ENCODE results near the gene ELOVL6. TPM values are rescaled to one million over a fixed set of nuclear protein-coding genes. Genes with fewer than 3 reads are reported as not detected.

The ELOVL6 gene
- total and polyA plus RNA-seq, 4 donors = 19.5 to 38.8 (median 37.5) TPM

DNA sequence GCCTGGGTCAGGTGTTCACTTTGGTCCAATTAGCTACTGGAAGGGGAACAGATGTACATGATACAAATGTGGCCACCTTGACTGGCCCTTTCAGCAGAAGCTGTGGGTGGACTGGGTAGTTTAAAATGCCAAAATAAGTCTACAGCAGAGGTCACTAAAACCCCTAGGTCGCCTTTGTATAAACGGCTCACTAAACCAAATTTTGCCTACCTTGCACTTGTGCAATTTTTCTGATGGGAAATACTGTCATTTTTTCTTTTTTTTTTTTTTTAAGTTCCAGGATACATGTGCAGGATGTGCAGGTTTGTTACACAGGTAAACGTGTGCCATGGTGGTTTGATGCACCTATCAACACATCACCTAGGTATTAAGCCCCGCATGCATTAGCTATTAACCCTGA is 176.0 kb downstream of the ELOVL6 start:
- TF ChIP-seq RAD21 (IDR thresholded peaks at IDR 0.05) (no peak), ZBTB33 (IDR thresholded peaks at IDR 0.05) (no peak), EGR1 (IDR thresholded peaks at IDR 0.05; ENCODE audit: low read depth in 2 of 2) (no peak), YY1 (IDR thresholded peaks at IDR 0.05) (no peak), RXRA (IDR thresholded peaks at IDR 0.05) (no peak), HNF4A (conservative IDR thresholded peaks at IDR 0.05) (no peak), HNF4G (IDR thresholded peaks at IDR 0.05) (no peak), FOXA1 (IDR thresholded peaks at IDR 0.05) (no peak), CTCF (IDR thresholded peaks at IDR 0.05; ENCODE audit: low read depth, low read length, missing input control) (no peak)
- TF ChIP-seq, protein P1, sequence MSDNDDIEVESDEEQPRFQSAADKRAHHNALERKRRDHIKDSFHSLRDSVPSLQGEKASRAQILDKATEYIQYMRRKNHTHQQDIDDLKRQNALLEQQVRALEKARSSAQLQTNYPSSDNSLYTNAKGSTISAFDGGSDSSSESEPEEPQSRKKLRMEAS (IDR thresholded peaks at IDR 0.05) = no peak
- TF ChIP-seq, protein P2, sequence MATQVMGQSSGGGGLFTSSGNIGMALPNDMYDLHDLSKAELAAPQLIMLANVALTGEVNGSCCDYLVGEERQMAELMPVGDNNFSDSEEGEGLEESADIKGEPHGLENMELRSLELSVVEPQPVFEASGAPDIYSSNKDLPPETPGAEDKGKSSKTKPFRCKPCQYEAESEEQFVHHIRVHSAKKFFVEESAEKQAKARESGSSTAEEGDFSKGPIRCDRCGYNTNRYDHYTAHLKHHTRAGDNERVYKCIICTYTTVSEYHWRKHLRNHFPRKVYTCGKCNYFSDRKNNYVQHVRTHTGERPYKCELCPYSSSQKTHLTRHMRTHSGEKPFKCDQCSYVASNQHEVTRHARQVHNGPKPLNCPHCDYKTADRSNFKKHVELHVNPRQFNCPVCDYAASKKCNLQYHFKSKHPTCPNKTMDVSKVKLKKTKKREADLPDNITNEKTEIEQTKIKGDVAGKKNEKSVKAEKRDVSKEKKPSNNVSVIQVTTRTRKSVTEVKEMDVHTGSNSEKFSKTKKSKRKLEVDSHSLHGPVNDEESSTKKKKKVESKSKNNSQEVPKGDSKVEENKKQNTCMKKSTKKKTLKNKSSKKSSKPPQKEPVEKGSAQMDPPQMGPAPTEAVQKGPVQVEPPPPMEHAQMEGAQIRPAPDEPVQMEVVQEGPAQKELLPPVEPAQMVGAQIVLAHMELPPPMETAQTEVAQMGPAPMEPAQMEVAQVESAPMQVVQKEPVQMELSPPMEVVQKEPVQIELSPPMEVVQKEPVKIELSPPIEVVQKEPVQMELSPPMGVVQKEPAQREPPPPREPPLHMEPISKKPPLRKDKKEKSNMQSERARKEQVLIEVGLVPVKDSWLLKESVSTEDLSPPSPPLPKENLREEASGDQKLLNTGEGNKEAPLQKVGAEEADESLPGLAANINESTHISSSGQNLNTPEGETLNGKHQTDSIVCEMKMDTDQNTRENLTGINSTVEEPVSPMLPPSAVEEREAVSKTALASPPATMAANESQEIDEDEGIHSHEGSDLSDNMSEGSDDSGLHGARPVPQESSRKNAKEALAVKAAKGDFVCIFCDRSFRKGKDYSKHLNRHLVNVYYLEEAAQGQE (IDR thresholded peaks at IDR 0.05) = no peak
- TF ChIP-seq, protein P3, sequence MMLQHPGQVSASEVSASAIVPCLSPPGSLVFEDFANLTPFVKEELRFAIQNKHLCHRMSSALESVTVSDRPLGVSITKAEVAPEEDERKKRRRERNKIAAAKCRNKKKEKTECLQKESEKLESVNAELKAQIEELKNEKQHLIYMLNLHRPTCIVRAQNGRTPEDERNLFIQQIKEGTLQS (IDR thresholded peaks at IDR 0.05) = no peak
- H3K27ac ChIP-seq (ENCODE audit: low read depth in 1 of 2, low read length in 2 of 2) = no peak overlapping the region
- WGBS = 88% methylated on average over 4 of the region's 4 CpGs
- no peaks in the 10 kb centered on the region for H3K9me3 ChIP-seq (ENCODE audit: control insufficient read depth in 4 of 4, low read length in 3 of 4)
- no peaks in the 10 kb centered on the region for H3K4me1 ChIP-seq (ENCODE audit: control insufficient read depth in 4 of 4, insufficient read depth in 4 of 4, low read length in 3 of 4)
- no peak overlapping the region for H3K9ac ChIP-seq (ENCODE audit: low read depth in 1 of 2, low read length in 2 of 2)
- no peak overlapping the region for H3K4me3 ChIP-seq (ENCODE audit: low read depth in 1 of 3, low read length in 3 of 3)
- H3K36me3 ChIP-seq (ENCODE audit: control insufficient read depth in 4 of 4, insufficient read depth in 3 of 4, low read depth in 1 of 4, low read length in 3 of 4) = no peaks in the 10 kb centered on the region
- DNase-seq (ENCODE audit: low spot score) = no peak
- H3K27me3 ChIP-seq (ENCODE audit: control insufficient read depth in 4 of 4, insufficient read depth in 4 of 4, low read length in 3 of 4) = no peaks in the 10 kb centered on the region

DNA sequence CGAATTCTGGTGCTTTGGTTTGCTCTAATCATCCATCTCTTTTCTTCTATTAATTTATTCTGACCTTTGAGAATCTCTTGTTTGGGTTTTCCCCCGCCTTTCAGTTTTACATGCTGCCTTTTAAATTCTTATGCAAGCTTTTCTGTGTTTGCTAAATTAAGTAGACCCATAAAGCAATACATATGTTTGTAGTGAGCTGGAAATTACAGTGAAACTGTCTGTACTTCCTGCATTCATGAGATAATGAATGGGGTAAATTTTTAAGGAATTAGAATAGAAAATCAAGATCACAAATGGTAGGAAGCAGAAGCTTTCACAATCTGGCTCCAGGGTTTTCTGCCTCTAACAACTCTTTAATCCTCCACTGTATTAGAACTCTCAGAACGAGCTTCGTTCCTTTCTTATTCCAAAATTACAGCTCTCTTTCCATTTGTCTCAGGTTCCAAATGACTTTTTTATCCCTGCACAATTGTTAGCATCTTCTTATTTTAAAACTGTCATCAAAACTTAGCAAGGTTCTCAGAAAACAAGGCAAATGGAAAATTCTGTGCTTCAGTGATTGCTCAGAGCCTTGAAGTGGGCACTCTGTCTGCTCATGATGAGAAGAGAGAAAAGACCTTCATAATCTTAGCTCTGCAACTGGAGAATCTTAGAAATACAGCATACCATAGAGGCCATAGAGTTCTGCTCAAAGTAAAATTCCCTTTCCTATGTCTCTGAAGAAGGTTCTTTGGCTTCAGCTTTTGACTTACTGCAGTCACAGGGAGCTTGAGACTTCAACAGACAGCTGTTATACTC is 177.6 kb downstream of the ELOVL6 start:
- H3K4me3 ChIP-seq (ENCODE audit: low read depth in 1 of 3, low read length in 3 of 3) = no peak overlapping the region
- H3K4me1 ChIP-seq (ENCODE audit: control insufficient read depth in 4 of 4, insufficient read depth in 4 of 4, low read length in 3 of 4) = no peaks in the 10 kb centered on the region
- DNase-seq (ENCODE audit: low spot score) = no peak
- H3K36me3 ChIP-seq (ENCODE audit: control insufficient read depth in 4 of 4, insufficient read depth in 3 of 4, low read depth in 1 of 4, low read length in 3 of 4) = no peaks in the 10 kb centered on the region
- H3K9ac ChIP-seq (ENCODE audit: low read depth in 1 of 2, low read length in 2 of 2) = no peak overlapping the region
- no peak overlapping the region for H3K27ac ChIP-seq (ENCODE audit: low read depth in 1 of 2, low read length in 2 of 2)
- H3K27me3 ChIP-seq (ENCODE audit: control insufficient read depth in 4 of 4, insufficient read depth in 4 of 4, low read length in 3 of 4) = no peaks in the 10 kb centered on the region
- 80% methylated on average over 4 of the region's 4 CpGs for WGBS
- H3K9me3 ChIP-seq (ENCODE audit: control insufficient read depth in 4 of 4, low read length in 3 of 4) = no peaks in the 10 kb centered on the region
- TF ChIP-seq JUND (IDR thresholded peaks at IDR 0.05) (no peak), CTCF (IDR thresholded peaks at IDR 0.05; ENCODE audit: low read depth, low read length, missing input control) (no peak), HNF4G (IDR thresholded peaks at IDR 0.05) (no peak), HNF4A (conservative IDR thresholded peaks at IDR 0.05) (no peak), SP1 (IDR thresholded peaks at IDR 0.05) (no peak), ZBTB33 (IDR thresholded peaks at IDR 0.05) (no peak)
- TF ChIP-seq, protein P1 (IDR thresholded peaks at IDR 0.05) = no peak
- TF ChIP-seq, protein P3 (IDR thresholded peaks at IDR 0.05) = no peak
